Stimulated activated CD8-positive, alpha-beta memory T cell treated with anti-CD3 and anti-CD28 coated beads, Interleukin-15, amount 100 ng/mL, for 4 hours (primary cell): Measurements from ENCODE around the gene AKT3.
"Not testable (repeated sequence)": the region's sequence is repeated elsewhere in the genome, so short reads cannot be mapped to it uniquely, and the experiment has no call there.

Source experiments
- DNase-seq, 2 donors: peaks; one replicate each; pipeline ENCODE4 v3.0.0-alpha.2; 2020; ENCODE audit warnings: low read depth in 2 of 2

Gene AKT3

GRCh38 chr1:243842161-243842560 lies 7.9 kb downstream of the AKT3 start:
- DNase-seq = no peak

DNA sequence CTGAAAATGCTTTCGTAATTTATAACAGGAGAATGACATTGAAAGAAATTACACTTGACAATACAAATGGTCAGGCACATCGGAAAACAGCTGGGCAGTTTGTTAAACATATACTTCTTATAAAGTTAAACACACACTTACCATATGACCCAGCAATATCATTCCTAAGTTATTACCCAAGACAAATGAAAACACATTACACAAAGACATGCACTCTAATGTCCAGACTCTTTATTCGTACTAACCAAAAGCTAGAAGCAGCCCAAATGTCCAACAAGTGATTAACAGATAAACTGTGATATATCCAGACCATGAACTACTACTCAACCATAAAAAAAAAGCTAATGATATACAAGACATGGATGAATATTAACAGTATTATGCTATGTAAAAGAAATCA lies 8.5 kb downstream of the AKT3 start:
- no peak for DNase-seq

GRCh38 chr1:243837907-243838535 lies 12.0 kb downstream of the AKT3 start:
- DNase-seq = no peak

- DNase-seq = no peak
Measured at GRCh38 chr1:243834130-243834529, 15.9 kb downstream of the AKT3 start.

DNA sequence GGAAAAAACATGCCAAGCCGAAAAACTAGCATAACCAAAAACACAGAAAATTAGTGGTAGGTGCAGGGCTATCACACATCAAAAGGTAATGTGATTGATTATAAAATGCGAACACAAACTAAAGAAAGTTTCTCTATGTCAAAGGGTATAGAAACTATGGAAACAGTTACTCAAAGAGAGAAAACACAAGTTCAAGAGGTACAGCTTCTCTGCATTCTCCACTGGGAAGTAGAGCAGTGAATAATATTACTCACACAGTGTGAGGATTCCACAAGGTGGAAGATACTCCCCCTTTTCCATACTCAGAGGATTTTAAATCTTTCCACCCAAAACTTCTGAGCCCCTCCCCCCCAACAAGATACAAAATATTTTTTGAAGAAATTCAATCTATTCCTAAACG lies 18.6 kb downstream of the AKT3 start:
- DNase-seq = no peak

GRCh38 chr1:243827206-243827605 lies 22.8 kb downstream of the AKT3 start:
- no peak for DNase-seq

- not testable (repeated sequence) for DNase-seq
Measured at GRCh38 chr1:243824907-243825306, 25.1 kb downstream of the AKT3 start.

- DNase-seq = no peak
Measured at GRCh38 chr1:243821177-243821680, 28.8 kb downstream of the AKT3 start.

GRCh38 chr1:243819438-243819839 lies 30.6 kb downstream of the AKT3 start:
- DNase-seq = no peak

DNA sequence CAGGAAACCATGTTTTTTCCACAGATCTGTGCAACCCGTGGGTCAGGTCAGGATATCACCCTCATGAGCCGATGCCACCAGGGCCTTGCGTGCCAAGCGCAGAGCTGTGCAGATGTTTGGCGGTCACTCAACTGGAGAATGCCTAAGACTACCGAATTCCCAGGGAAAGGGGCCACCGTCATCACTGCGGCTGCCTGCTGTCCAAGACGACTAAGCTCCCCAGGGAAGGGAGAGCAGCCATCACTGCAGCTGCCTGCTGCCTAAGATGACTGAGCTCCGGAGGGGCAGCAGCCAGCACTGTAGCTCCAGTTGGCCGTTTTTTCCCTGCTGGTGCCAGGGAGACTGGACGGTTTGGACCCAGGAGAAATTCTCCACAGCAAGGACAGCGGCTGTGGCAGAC lies 31.1 kb downstream of the AKT3 start:
- no peak for DNase-seq

DNA sequence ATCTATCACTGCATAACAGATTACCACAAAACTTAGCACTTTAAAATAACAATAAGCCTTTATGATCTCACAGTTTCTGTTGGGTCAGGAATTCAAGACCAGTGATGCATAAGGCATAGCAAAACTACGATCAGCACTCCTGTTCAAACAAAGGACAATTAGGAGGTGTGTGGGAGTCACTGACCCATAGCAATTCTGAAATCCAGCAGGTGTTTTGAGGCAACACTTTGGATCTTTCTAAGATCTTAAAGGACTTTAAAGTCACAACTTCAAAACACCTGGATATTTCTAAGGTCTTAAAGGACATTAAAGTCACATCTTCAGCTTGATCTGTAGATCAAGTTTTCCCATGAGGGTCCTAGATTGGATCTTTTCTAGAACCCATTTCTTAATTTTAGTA lies 35.3 kb downstream of the AKT3 start:
- DNase-seq = no peak

- DNase-seq = not testable (repeated sequence)
Measured at GRCh38 chr1:243807346-243807745, 42.7 kb downstream of the AKT3 start.

GRCh38 chr1:243806310-243806709 lies 43.7 kb downstream of the AKT3 start:
- DNase-seq = no peak

DNA sequence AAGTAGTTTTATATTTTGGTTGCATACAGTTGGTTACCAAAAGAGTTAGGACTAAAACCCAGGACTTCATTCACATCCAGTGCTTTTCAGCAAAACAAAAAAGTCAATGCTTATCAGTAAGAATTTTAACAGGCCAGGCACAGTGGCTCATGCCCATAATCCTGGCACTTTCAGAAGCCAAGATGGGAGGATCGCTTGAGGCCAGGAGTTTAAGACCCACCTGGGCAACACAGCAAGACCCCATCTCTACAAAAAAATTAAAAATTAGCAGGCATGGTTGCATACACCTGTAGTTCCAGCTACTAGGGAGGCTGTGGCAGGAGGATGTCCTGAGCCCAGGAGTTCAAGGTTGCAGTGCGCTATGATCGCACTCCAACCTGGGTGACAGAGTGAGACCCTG lies 47.3 kb downstream of the AKT3 start:
- no peak for DNase-seq

DNA sequence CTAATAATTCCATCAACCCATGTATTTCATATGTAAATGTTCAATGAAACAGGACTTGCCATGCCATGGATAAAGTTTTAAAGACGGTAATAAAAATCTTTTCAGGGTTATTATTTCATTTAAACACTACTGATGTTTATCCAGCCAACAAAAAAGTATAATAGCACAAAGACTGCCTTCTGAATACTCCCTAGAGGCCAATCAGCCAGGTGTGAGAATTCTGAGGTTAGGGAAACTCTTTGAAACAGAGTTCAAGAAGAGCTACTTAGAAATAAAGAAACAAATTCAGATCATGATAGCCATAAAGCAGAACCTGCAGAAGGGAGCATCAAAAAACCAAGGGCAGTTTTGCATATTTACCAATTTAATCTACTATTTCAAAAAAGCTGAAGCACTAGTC lies 48.7 kb downstream of the AKT3 start:
- DNase-seq = no peak

- no peak for DNase-seq
Measured at GRCh38 chr1:243799908-243800307, 50.1 kb downstream of the AKT3 start.

- no peak for DNase-seq
Measured at GRCh38 chr1:243798726-243799125, 51.3 kb downstream of the AKT3 start.

- no peak for DNase-seq
Measured at GRCh38 chr1:243796016-243796415, 54.0 kb downstream of the AKT3 start.

GRCh38 chr1:243793298-243793697 lies 56.7 kb downstream of the AKT3 start:
- no peak for DNase-seq

DNA sequence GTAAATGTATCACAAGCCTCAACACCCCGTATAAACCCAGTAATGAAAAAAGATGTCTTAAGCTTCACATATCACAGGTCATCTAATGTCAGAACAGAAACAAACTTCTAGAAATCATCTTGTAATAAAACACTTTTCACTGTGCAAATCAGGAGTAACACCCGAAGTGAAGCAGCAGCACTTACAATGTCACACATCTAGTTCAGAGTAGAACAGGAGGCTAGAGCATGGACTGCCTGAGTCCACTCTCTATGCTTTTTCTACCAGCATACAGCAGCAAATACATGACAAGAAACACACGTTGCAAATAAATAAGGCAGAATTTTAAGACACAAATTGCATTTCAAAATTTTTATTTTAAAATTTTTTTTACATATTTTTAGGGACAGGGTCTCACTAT lies 57.2 kb downstream of the AKT3 start:
- no peak for DNase-seq

GRCh38 chr1:243792401-243792800 lies 57.6 kb downstream of the AKT3 start:
- DNase-seq = no peak

DNA sequence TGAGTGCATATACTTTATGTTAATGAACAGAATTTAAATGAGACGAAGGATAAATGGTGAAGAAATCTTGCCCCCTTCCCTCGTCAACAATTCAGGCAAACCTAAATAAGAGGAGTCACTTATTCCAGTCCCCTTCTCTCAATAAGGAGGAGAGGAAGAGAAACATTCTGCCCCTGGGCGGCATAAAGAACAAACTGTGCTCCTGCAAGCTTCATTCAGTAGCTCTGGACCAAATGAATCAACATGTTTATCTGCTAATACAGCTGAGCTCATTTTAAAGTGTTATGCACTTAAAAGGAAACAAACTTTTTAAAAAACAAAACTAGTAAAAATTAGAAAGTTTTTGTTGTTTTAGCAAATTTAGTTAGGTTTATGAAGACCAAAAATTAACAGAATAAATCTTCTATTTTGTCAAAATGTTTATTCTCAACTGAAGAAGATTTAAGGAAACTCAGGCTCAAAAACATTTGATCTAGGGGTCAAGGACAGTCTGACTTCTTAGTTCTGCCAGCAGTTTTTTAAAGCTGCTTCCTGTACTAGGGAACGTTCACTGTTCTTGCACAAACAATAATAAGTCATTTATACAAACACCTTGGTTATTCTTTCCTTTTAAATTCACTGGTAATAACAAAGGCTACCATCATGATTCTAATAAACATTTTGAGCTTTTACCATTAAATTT lies 58.3 kb downstream of the AKT3 start:
- DNase-seq = no peak

- DNase-seq = no peak
Measured at GRCh38 chr1:243790404-243790803, 59.6 kb downstream of the AKT3 start.

GRCh38 chr1:243786531-243786930 lies 63.5 kb downstream of the AKT3 start:
- DNase-seq = no peak
